HG03432 (cell line): ENCODE data around the gene OST4.

Experiments used
- ATAC-seq: cut with Tn5 transposase; IDR thresholded peaks from one replicate; pipeline ENCODE4 v1.9.1; 2021; ENCODE audit warnings: mild to moderate bottlenecking, moderate library complexity; ENCODE audit not compliant: unreplicated experiment

Gene OST4

GRCh38 chr2:27054721-27055120 is 16.7 kb downstream of the OST4 start:
- ATAC-seq: no peak

GRCh38 chr2:27053776-27054175 is 17.7 kb downstream of the OST4 start:
- no peak for ATAC-seq

GRCh38 chr2:27053321-27053720 is 18.1 kb downstream of the OST4 start:
- ATAC-seq: no peak

GRCh38 chr2:27051902-27052645 is 19.4 kb downstream of the OST4 start:
- ATAC-seq: no peak

GRCh38 chr2:27050996-27051901 is 20.2 kb downstream of the OST4 start, which contains the start of gene AGBL5:
AGBL5 (plus strand) TSS chr2:27051668; CDS start chr2:27052959, 1,291 bp downstream.
- peak; percentile 72 for ATAC-seq

- ATAC-seq: peak; percentile 55
Observed at GRCh38 chr2:27050281-27050995, 21.0 kb downstream of the OST4 start.

- ATAC-seq: peak; percentile 35
Observed at GRCh38 chr2:27049422-27050280, 21.8 kb downstream of the OST4 start.

- no peak for ATAC-seq
Observed at GRCh38 chr2:27042985-27043634, 28.3 kb downstream of the OST4 start.

GRCh38 chr2:27042159-27042661 is 29.2 kb downstream of the OST4 start:
- ATAC-seq: peak; percentile 62

GRCh38 chr2:27041752-27042151 is 29.7 kb downstream of the OST4 start:
- ATAC-seq: peak; percentile 16

GRCh38 chr2:27040282-27040681 is 31.2 kb downstream of the OST4 start:
- ATAC-seq: no peak

GRCh38 chr2:27039871-27040270 is 31.6 kb downstream of the OST4 start:
- no peak for ATAC-seq

GRCh38 chr2:27039426-27039825 is 32.0 kb downstream of the OST4 start:
- ATAC-seq: no peak

- ATAC-seq: no peak
Observed at GRCh38 chr2:27038631-27039339, 32.7 kb downstream of the OST4 start.

GRCh38 chr2:27038012-27038411 is 33.4 kb downstream of the OST4 start:
- no peak for ATAC-seq

GRCh38 chr2:27033253-27033852 is 38.1 kb downstream of the OST4 start:
- no peak for ATAC-seq

- ATAC-seq: peak; percentile 95
Observed at GRCh38 chr2:27032495-27033252, 38.8 kb downstream of the OST4 start, which contains the start of gene TMEM214. TMEM214 (plus strand) TSS chr2:27032965; CDS start chr2:27033016, 51 bp downstream.

- ATAC-seq: no peak
Observed at GRCh38 chr2:27029051-27029450, 42.4 kb downstream of the OST4 start.
